Effector CD8-positive, alpha-beta T cell (primary cell): ENCODE data around the gene PEAK3.

Source experiments
- DNase-seq: peaks from one replicate; lab custom pipeline; 2025; lab: John Stamatoyannopoulos, UW

PEAK3 gene

GRCh38 chr19:2249880-2250765 lies 31.9 kb downstream of the PEAK3 start:
- no peak for DNase-seq

DNA sequence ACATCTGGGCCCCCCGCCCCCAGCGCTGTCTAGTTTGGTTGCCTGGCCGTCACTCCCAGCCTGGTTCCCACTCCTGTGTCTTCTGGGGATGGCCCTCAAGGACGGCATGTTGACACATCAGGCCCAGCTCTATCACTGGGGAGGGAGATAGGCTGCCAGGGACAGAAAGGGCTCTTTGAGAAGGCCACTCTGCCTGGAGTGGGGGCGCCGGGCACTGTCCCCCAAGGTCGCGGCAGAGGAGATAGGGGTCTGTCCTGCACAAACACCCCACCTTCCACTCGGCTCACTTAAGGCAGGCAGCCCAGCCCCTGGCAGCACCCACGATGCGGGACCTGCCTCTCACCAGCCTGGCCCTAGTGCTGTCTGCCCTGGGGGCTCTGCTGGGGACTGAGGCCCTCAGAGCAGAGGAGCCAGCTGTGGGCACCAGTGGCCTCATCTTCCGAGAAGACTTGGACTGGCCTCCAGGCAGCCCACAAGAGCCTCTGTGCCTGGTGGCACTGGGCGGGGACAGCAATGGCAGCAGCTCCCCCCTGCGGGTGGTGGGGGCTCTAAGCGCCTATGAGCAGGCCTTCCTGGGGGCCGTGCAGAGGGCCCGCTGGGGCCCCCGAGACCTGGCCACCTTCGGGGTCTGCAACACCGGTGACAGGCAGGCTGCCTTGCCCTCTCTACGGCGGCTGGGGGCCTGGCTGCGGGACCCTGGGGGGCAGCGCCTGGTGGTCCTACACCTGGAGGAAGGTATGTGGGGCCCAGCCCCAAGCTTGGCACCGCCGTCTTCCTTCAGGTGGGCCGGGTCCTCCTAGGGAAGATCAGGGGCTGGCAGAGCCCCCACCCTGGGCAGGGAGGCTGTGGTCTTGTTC lies 32.7 kb downstream of the PEAK3 start, which contains the start of gene AMH:
Gene AMH, plus strand, starts transcription at position 314 of the 857 bp plus-strand sequence. Its CDS starts 10 bp downstream, at position 324.
- DNase-seq = no peak

DNA sequence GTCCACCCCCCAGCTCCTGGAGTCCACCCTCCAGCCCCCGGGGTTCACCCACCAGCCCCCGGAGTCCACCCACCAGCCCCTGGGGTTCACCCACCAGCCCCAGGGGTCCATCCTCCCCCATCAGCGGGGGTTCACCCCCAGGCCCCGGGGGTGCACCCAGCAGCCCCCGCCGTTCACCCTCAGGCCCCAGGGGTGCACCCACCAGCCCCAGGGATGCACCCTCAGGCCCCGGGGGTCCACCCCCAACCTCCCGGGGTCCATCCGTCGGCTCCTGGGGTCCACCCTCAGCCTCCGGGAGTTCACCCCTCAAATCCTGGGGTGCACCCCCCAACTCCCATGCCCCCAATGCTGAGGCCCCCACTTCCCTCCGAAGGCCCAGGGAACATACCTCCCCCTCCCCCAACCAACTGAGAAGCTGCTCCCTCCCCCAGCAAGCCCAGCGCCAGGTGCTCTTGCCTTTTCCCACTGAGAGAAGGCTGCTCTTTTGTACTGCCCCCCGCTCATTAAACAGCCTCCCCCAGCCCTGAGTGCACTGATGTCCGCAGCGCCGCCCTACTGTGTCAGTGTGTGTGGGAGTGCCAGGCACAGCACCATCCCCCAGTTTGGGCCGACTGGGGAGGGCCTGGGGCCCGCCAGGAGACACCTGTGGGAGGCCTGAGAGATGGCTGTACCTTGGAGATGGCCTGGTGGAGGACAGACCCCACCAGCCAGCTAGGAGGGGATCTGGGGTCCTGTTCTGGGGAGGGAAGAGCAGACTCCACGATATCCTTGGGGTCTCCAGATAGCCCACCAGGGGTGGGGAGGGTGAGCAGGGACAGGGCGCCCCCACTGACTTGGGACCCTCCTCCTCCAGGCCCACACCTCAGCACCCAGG lies 33.6 kb downstream of the PEAK3 start:
- DNase-seq = no peak

- DNase-seq = no peak
Measured at GRCh38 chr19:2247433-2248101, 34.4 kb downstream of the PEAK3 start.

DNA sequence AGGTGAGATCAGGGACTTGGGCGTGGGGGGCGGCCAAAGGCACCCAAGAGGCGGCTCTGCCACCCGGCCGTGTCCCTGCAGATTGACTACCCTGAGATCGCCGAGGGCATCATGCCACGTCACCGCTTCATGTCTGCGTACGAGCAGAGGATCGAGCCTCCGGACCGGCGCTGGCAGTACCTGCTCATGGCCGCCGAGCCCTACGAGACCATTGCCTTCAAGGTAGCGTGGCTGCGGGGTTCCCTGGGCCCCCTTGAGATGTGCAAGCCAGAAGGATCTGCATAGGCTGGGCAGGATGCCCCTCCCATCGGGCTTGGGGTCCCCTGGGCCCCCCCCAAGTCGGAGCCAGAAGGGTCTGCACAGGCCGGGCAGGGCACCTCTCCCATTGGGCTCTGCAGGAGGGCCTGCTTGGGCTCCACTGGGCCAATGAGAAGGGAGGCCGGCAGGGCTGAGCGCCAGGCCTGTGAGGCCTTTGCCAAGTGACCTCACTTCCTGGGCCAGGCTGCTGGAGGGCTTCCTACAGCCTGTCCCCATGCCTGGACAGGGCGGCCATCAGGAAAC lies 35.1 kb downstream of the PEAK3 start:
- DNase-seq = no peak

GRCh38 chr19:2246014-2246620 lies 35.9 kb downstream of the PEAK3 start:
- no peak for DNase-seq

DNA sequence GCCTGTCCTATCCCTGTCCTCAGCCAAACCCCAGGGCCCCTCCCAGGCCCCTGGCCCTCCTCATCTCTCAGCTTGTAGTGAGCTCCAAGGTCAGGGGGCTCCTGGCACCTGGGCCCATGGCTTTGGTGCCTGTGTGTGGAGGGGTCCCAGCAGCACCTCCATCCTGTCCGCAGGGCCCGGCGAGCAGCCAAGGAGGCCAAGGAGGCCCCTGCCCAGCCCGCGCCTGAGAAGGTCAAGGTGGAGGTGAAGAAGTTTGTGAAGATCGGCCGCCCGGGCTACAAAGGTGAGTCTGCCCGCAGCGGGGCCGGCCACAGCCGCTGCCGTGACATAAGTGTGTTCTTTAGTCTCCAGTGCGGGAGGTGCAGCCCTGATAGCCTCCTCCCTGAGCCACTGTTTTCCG lies 36.7 kb downstream of the PEAK3 start:
- no peak for DNase-seq

- no peak for DNase-seq
Measured at GRCh38 chr19:2244486-2244885, 37.5 kb downstream of the PEAK3 start.

DNA sequence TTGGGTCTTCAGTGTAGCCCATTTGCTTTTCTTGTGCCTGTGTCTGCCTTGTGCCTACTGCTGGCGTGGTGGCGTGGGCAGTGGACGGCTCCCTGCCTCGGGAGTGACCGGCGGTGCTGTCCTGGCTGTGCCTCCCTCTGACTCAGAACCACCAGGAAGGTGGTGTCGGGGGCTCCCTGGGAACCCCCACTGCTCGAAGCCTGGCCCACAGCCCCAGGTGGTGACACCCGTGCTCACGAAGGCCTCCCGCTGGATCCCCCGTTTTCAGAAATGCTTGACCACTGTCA lies 37.9 kb downstream of the PEAK3 start:
- no peak for DNase-seq

DNA sequence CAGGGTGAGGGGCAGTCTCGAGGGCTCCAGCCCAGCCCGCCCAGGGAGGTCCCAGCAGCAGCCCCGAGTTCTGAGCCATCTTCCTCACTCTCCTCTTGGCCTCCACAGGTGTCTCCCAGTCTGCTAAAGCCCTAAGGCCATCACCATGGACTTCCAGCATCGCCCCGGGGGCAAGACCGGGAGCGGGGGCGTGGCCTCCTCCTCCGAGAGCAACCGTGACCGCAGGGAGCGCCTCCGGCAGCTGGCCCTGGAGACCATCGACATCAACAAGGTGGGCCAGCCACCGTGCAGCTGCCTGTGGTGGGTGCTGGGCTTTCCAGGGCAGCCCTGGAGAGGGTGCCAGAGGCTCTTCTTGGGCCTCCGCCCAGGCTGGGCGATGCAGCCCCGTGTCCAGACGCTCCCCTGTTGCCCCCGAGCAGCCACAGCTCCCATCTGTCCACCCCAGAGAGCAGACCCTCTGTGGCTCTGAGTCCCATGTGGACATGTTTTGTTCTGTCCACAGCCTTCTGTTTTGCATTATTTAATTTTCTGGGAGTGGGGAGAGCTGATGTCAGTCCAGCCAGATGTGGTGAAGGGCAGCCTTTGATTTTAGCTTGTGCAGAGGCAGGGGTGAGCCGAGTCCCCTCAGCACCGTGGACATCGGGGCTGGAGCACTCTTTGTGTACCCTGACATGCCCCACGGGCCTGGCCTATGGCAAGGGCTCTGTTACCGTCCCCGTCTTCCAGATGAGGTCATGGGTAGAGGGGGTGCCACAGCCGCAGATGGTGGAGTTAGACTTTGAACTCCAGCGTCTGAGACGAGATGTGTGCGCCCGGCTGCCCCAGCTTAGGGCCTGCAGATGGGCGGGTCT lies 38.5 kb downstream of the PEAK3 start:
- DNase-seq = no peak

- DNase-seq = no peak
Measured at GRCh38 chr19:2242816-2243215, 39.2 kb downstream of the PEAK3 start.

- no peak for DNase-seq
Measured at GRCh38 chr19:2242092-2242537, 39.9 kb downstream of the PEAK3 start.

- DNase-seq = no peak
Measured at GRCh38 chr19:2240881-2241760, 40.9 kb downstream of the PEAK3 start.

- DNase-seq = peak; percentile 27
Measured at GRCh38 chr19:2239771-2240770, 41.9 kb downstream of the PEAK3 start.

DNA sequence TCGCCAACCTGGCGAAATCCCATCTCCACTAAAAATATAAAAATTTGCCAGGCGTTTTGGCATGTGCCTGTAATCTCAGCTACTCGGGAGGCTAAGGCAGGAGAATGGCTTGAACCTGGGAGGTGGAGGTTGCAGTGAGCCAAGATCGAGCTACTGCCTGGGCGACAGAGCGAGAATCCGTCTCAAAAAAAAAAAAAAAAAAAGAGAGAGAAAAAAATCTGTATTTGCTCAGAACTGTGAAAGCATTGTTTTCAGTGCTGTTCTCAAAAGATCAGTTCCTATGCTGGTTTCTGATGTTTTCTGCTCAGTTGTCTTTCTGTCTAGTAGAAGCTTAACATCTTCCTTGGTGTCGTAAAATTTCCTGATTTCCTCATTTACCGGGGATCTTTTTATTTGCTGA lies 42.8 kb downstream of the PEAK3 start:
- DNase-seq = no peak

DNA sequence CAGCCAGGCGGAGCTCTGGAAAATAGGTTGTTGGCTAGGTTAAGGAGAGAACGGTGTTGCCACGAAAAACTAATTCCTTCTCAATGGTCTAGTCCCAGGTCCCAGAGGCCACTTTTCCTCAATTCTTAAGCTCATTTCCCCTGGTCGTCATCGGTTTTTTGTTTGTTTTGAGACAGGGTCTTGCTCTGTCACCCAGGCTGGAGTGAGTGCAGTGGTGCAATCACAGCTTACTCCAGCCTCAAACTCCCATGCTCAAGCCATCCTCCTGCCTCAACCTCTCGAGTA lies 44.2 kb downstream of the PEAK3 start:
- DNase-seq = no peak

GRCh38 chr19:2237051-2237868 lies 44.7 kb downstream of the PEAK3 start:
- no peak for DNase-seq
